Hepatocyte (in vitro differentiated cells): ENCODE data around the gene ATXN1.

Experiments used
- EZH2 ChIP-seq: fragments of 200-600 bp; sonication (generic); IDR thresholded peaks from 2 replicates; pipeline ENCODE4 v1.6.1; 2016; ENCODE audit warnings: antibody characterized with exemption, mild to moderate bottlenecking, borderline replicate concordance
- EZH2phosphoT487 ChIP-seq: fragments of 200-600 bp; sonication (generic); IDR thresholded peaks from one replicate; pipeline ENCODE4 v1.6.1; 2018; ENCODE audit warnings: antibody characterized with exemption, mild to moderate bottlenecking, low read depth, moderate library complexity; ENCODE audit not compliant: unreplicated experiment, severe bottlenecking
- TF ChIP-seq, protein P1 (sequence below): fragments of 200-600 bp; sonication (generic); IDR thresholded peaks from 2 replicates; pipeline ENCODE4 v1.5.1; 2016; ENCODE audit warnings: antibody characterized with exemption, mild to moderate bottlenecking; ENCODE audit not compliant: poor library complexity

- TF ChIP-seq, protein P1, sequence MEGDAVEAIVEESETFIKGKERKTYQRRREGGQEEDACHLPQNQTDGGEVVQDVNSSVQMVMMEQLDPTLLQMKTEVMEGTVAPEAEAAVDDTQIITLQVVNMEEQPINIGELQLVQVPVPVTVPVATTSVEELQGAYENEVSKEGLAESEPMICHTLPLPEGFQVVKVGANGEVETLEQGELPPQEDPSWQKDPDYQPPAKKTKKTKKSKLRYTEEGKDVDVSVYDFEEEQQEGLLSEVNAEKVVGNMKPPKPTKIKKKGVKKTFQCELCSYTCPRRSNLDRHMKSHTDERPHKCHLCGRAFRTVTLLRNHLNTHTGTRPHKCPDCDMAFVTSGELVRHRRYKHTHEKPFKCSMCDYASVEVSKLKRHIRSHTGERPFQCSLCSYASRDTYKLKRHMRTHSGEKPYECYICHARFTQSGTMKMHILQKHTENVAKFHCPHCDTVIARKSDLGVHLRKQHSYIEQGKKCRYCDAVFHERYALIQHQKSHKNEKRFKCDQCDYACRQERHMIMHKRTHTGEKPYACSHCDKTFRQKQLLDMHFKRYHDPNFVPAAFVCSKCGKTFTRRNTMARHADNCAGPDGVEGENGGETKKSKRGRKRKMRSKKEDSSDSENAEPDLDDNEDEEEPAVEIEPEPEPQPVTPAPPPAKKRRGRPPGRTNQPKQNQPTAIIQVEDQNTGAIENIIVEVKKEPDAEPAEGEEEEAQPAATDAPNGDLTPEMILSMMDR: no peak
- TF ChIP-seq EZH2 (no peak), EZH2phosphoT487 (no peak)
These were observed 140.3 kb downstream of the ATXN1 start for GRCh38 chr6:16621002-16621401.
